ENCODE measurements around the gene ARIH1. TPM values are rescaled to one million over a fixed set of nuclear protein-coding genes. Genes with fewer than 3 reads are reported as not detected.

The ARIH1 gene
- total RNA-seq, 1 donor from 2014 or later = 141 TPM

Other genes starting within 250 kb of the ARIH1 start
- gene PKM, start 243.1 kb upstream of the ARIH1 start, total RNA-seq = 2,437 and 2,525 TPM in 2 replicates
- 69.7 and 78.6 TPM in 2 replicates for gene PARP6, start 201.8 kb upstream of the ARIH1 start, total RNA-seq
- gene CELF6, start 154.2 kb upstream of the ARIH1 start, total RNA-seq = 0.19 and 0.21 TPM in 2 replicates
- gene HEXA, start 98.3 kb upstream of the ARIH1 start, total RNA-seq = 54.3 and 59.4 TPM in 2 replicates
- not detected in 2 replicates for gene TMEM202, start 76.0 kb upstream of the ARIH1 start, total RNA-seq
- gene GOLGA6B, start 180.4 kb downstream of the ARIH1 start, total RNA-seq = not detected in 2 replicates
- not detected in 2 replicates for gene HIGD2B, start 211.9 kb downstream of the ARIH1 start, total RNA-seq
- 8.3 and 10.2 TPM in 2 replicates for gene BBS4, start 211.9 kb downstream of the ARIH1 start, total RNA-seq